GM21576 (cell line): ENCODE data around the gene CYBA.

ENCODE experiments used
- ATAC-seq: cut with Tn5 transposase; IDR thresholded peaks from one replicate; pipeline ENCODE4 v1.9.1; 2021; ENCODE audit warnings: mild to moderate bottlenecking, moderate library complexity; ENCODE audit not compliant: unreplicated experiment

Gene CYBA

GRCh38 chr16:88595101-88595500 lies 55.8 kb downstream of the CYBA start:
- no peak for ATAC-seq

- no peak for ATAC-seq
Measured at GRCh38 chr16:88593910-88594309, 56.9 kb downstream of the CYBA start.

- no peak for ATAC-seq
Measured at GRCh38 chr16:88593489-88593888, 57.4 kb downstream of the CYBA start.
